ENCODE data around the gene TSPAN14. TPM values are rescaled to one million over a fixed set of nuclear protein-coding genes. Genes with fewer than 3 reads are reported as not detected.

The TSPAN14 gene
- total and polyA plus RNA-seq, 2 of the 8 experiments (the other 6 are each of a cell fraction or from before 2014, with no cell fraction given), result 47.4 to 57.8 TPM

- peaks cover 0 to 8% of the 10 kb centered on the region in 2 experiments; a peak in 2 of 4 replicates for H3K9me3 ChIP-seq (ENCODE audit: insufficient read depth in 2 of 2, low read depth in 1 of 2, low read length in 1 of 2)
- no peaks in the 10 kb centered on the region for H3K36me3 ChIP-seq (ENCODE audit: control insufficient read depth in 2 of 4, insufficient read depth in 4 of 4, low read length in 3 of 4)
- H3K9ac ChIP-seq (replicated peaks in 1 of 4; ENCODE audit: extremely low read depth in 1 of 4, low read depth in 3 of 4, low read length in 3 of 4), result no peak overlapping the region
- no peaks in the 10 kb centered on the region for H4K20me1 ChIP-seq (replicated peaks in 1 of 2; ENCODE audit: control insufficient read depth in 1 of 2, insufficient read depth in 2 of 2, low read length in 2 of 2)
- H2BK120ac ChIP-seq (replicated peaks; ENCODE audit: low read depth, low read length), result no peak overlapping the region
- no peaks in the 10 kb centered on the region for H3K79me2 ChIP-seq (ENCODE audit: control insufficient read depth in 1 of 2, insufficient read depth in 2 of 2, low read length in 2 of 2)
- H3K23me2 ChIP-seq (ENCODE audit: low read depth, low read length), result no peaks in the 10 kb centered on the region
- ChIA-PET CTCF (ENCODE audit: partially characterized antibody) (interaction anchor here (0.6 to 2.8 kb wide), 3 partner anchors 27 to 59 kb away, joined by 4 to 18 read pairs (median 8); no protein-coding TSS in a partner anchor), POLR2A (ENCODE audit: partially characterized antibody) (no interaction called here)
- H3K14ac ChIP-seq (ENCODE audit: insufficient read length), result no peak overlapping the region
- no peak overlapping the region for H2BK20ac ChIP-seq (ENCODE audit: low read length)
- WGBS, 2 experiments (ENCODE audit: extremely low coverage in 1 of 2, insufficient coverage in 1 of 2, insufficient read length in 1 of 2, insufficient replicate concordance in 2 of 2, low coverage in 1 of 2, low lambda C conversion rate in 2 of 2, missing lambda C conversion rate in 1 of 2), result 84% methylated on average over 16 of the region's 16 CpGs; no CpG with 5 or more reads in 1 of the 2 experiments
- peak in 1 of 2 experiments; percentile 30 for DNase-seq (ENCODE audit: low read depth in 1 of 2, low spot score in 2 of 2)
- H2BK15ac ChIP-seq (ENCODE audit: low read length), result no peak overlapping the region
- H4K8ac ChIP-seq (ENCODE audit: extremely low read depth, insufficient read depth, low read length), result no peak overlapping the region
- FAIRE-seq, result no peak
- no peak overlapping the region for H3K18ac ChIP-seq (ENCODE audit: extremely low read depth, low read length)
- H3K4me2 ChIP-seq (ENCODE audit: insufficient read depth in 1 of 2, low read depth in 2 of 2, low read length in 2 of 2), result no peak overlapping the region
- no peak overlapping the region for H3K4me3 ChIP-seq (ENCODE audit: extremely low read depth in 1 of 4, insufficient read depth in 2 of 4, low read depth in 3 of 4, low read length in 4 of 4)
- H2BK12ac ChIP-seq (ENCODE audit: low read depth, low read length), result no peak overlapping the region
- H4K91ac ChIP-seq (replicated peaks; ENCODE audit: insufficient read length, low read length), result no peak overlapping the region
- no peak overlapping the region for H2AK5ac ChIP-seq (ENCODE audit: low read depth, low read length)
- no peaks in the 10 kb centered on the region for H3K79me1 ChIP-seq (ENCODE audit: low read depth, low read length)
- H2BK5ac ChIP-seq (ENCODE audit: low read depth, low read length), result no peak overlapping the region
- H3K23ac ChIP-seq (ENCODE audit: insufficient read length), result no peak overlapping the region
- no peak overlapping the region for H3K4ac ChIP-seq (replicated peaks; ENCODE audit: insufficient read length, low read depth, low read length)
- H3K56ac ChIP-seq (replicated peaks; ENCODE audit: insufficient read length, low read depth, low read length), result no peak overlapping the region
- H3K4me1 ChIP-seq (replicated peaks in 1 of 4; ENCODE audit: control insufficient read depth in 3 of 4, insufficient read depth in 4 of 4, low read length in 3 of 4), result no peaks in the 10 kb centered on the region
- peaks cover 0 to 1% (median 0%) of the 10 kb centered on the region in 4 experiments; a peak in 2 of 7 replicates for H3K27me3 ChIP-seq (replicated peaks in 1 of 4; ENCODE audit: control insufficient read depth in 3 of 4, extremely low read depth in 1 of 4, insufficient read depth in 3 of 4, low read length in 3 of 4)
- no peak overlapping the region for H4K5ac ChIP-seq (ENCODE audit: insufficient read length, low read depth, low read length)
- no peak overlapping the region for H3K27ac ChIP-seq (ENCODE audit: low read depth, low read length)
- no peak overlapping the region for H2AFZ ChIP-seq (ENCODE audit: low read length)
- no peak for TF ChIP-seq GABPA (IDR thresholded peaks at IDR 0.05; ENCODE audit: borderline replicate concordance, insufficient read depth, low read length)
- no peak for TF ChIP-seq KDM5A (IDR thresholded peaks at IDR 0.05; ENCODE audit: low read length)
- TF ChIP-seq RXRA (IDR thresholded peaks at IDR 0.05; ENCODE audit: insufficient read depth, low read depth, low read length), result no peak
- no peak for TF ChIP-seq CTCF (IDR thresholded peaks at IDR 0.05; ENCODE audit: control extremely low read depth in 1 of 3, insufficient read depth in 1 of 3, low read depth in 1 of 3, low read length in 3 of 3)
- no peak for TF ChIP-seq EZH2 (IDR thresholded peaks at IDR 0.05; ENCODE audit: low read depth, low read length, severe bottlenecking)
- TF ChIP-seq RAD21 (IDR thresholded peaks at IDR 0.05 in 1 of 2, conservative IDR thresholded peaks at IDR 0.05 in 1 of 2; ENCODE audit: low read depth in 2 of 2, low read length in 2 of 2), result no peak
- TF ChIP-seq SUZ12 (IDR thresholded peaks at IDR 0.05; ENCODE audit: low read length), result no peak
Observed at GRCh38 chr10:80538481-80539185, 84.5 kb downstream of the TSPAN14 start.
